HG02759 (cell line): ENCODE measurements around the gene SFTPD.
"Not testable (repeated sequence)": the region's sequence is repeated elsewhere in the genome, so short reads cannot be mapped to it uniquely, and the experiment has no call there.

Experiments
- ATAC-seq: cut with Tn5 transposase; IDR thresholded peaks from one replicate; pipeline ENCODE4 v1.9.1; 2021; ENCODE audit warnings: mild to moderate bottlenecking, moderate library complexity; ENCODE audit not compliant: unreplicated experiment

SFTPD gene

DNA sequence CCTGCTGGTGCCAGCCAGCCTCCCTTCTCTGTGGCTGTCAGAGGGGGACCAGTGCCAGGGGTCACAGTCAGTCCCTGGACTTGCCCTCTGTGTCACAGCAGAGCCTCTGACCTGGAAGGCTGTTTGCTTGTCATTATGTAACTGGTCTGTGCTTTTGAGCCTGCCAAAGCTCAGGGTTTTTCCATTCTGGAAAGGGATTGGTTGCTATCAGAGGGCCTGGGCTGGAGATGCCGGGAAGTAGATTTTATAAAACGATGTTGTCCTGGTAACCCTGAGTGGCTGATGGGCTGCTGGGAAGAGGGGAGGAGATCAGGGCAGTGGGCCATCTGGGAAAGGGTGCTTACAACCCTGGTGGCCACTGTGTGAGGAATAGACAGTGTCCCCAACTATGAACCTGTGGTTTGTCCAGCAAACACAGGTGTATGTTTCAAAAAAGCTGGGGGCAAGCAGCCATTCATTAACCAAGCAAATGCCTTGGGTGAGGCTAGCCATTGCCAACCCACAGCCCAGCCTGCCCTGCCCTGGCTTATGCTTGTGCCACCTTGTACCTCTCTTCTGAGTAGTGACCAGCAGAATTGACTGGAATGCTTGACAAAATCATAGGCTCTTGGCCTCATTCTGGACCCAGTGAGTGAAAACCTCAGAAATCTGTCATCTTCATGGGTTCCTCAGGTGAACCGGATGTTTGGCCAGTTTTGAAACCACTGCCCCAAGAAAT lies 21.6 kb downstream of the SFTPD start:
- no peak for ATAC-seq

DNA sequence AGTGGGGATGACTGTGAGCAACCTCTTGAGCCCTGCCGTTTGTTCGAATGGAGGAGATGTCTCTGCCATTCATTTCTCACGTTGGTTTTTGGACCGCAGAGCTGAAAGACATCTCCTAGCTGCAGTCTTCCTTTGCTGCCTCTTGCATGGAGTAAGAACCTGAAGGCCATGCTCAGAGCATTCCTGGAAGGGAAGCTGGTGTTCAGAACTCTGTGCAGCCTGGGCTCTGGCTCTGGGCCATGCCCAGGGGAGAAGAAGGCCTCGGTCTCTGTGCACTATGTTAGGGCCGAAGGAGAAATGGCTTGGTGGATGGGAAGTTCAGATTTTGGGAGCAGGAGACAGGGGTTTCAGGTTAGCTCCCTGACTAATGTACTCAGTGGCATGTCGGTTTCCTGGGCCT lies 22.9 kb downstream of the SFTPD start:
- no peak for ATAC-seq

DNA sequence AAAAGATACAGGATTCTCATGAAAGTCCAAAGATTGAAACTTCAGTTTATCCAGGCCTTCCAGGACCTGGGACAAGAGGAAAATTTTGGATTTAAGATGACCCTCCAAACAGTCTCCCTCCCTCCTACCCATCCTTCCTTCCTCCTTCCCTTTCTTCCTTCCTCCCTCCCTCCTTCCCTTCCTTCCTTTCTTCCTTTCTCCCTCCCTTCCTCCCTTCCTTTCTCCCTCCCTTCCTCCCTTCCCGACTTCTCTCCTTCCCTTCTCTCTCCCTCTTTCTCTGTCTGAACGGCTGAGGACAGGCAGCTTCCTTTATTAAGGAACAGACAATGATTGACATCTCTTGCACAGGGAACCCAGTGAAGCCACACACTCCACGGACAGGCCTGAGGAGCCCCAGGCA lies 23.3 kb downstream of the SFTPD start:
- ATAC-seq = no peak

DNA sequence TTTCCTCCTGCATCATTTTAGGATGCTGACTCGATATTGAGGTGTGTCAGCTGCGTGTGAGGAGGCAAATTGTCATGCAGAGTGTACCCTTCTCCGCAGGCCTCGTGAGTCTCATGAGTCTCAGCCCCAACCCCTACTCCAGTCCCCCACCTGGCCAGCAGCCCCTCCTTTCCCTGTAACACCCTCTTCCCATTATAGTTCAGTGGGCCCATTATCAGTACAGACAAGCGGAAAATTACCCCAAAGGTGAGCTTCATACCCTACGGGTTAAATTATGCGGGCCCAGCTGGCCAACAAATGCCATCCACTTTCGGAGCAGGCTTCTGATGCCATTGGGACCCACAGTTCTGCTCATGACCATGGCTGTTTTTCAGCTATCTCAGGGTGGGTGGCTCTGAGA lies 25.2 kb downstream of the SFTPD start:
- ATAC-seq = no peak

DNA sequence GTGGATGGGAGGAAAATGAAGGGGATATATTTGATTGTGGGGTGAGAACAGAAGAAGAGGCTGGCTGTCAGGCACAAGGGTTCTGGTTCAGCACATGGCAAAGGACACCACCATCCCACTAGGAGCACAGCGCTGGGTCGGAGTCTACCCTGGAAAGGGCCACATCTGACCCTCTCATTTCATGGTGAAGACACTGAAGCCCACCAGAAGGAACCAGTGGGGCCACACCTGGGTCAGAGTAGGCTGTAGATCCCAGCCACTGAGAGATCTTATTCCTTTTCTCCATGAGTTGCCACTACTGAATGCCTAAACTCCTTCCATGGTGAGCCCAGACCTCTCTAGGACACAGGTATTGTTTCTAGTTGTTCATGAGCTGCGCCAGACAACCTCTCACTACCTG lies 25.8 kb downstream of the SFTPD start:
- no peak for ATAC-seq

DNA sequence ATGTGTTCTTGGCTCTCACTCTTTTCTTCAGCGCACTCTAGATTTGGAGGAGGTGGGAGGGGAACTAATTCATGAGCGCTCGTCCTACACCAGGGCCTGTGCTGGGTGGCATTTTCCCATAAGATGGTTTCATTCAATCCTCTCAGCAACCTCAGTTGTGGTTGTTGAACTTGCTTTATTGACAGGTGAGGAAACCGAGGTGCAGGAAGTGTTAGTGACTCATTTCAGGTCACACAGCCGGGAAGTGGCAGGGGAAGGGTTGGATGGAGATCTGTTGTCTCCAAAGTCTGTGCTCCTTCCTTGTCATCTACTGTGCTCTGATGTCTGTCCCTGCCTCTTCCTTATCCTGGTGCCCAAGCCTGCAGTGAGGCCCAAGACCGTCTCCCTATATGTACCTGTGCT lies 26.9 kb downstream of the SFTPD start:
- ATAC-seq = not testable (repeated sequence)

DNA sequence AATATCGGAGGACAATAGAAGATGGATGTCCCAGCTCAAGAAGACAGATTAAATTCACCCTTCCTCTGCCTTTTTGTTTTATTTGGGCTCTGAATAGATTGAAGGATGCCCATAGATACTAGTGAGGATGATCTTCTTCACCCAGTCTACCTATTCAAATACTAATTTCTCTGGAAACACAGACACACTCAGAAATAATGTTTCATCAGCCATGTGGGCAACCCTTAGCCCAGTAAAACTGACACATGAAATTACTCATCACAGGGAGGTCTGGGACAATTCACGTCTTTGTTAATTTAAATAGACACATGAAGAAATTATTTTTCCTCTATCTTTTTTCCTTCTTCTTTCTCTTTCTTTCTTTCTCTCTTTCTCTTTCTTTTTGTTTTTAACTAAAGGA lies 33.1 kb downstream of the SFTPD start:
- not testable (repeated sequence) for ATAC-seq

DNA sequence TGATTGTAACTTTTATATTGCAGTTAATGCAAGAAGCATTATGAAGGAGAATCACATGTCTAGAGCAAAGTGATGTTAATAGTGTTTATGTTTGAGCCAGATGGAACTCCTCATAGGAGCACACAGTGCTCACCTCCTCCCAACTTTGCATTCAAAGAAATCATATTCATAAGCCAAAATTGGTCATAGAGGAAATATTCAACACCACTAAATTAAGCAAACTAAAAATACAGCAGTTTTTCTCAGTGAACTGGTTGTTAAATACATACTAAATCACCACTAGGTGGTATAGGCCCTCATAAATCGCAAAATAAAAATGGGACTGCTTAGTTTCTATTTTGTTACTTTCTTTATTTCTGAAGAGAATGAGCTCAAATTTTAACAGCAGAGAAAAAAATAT lies 34.4 kb downstream of the SFTPD start:
- not testable (repeated sequence) for ATAC-seq

DNA sequence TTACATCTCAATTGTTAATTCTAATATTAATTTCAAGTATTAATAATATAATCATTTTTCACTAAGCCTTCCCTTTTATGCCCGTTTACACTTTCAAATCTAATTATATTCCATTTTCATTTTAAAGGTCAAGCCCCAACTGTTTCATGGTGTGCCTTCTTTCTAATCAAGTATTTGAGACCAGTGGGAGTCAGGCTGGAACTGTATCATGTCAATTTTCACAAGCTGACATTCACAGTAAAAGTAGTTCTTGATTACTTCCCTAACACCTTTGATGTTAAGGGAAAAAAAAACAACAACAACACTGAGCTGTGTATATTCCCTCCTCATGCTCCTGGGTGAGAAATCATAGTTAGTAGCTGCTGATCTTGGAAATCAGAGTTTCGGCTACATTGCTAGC lies 38.1 kb downstream of the SFTPD start:
- ATAC-seq = no peak

DNA sequence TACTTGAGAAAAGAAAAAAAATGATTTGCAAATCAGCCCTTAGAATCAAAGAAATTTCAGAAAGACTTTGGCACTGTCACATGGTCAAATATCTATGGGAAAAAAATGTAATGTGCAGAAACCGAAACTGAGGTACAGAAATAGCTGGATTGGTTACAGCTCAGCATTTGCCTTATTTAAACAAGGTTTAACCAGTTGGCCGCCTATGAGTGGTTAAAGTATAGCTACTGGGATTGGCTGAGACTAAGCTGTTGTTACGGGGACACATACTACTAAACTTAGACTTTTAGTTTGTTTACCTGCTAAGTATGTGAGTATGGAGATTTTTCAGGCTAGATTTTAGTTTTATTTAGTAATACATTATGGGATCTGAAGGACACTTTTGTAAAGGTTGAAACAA lies 38.6 kb downstream of the SFTPD start:
- ATAC-seq = peak; percentile 71

DNA sequence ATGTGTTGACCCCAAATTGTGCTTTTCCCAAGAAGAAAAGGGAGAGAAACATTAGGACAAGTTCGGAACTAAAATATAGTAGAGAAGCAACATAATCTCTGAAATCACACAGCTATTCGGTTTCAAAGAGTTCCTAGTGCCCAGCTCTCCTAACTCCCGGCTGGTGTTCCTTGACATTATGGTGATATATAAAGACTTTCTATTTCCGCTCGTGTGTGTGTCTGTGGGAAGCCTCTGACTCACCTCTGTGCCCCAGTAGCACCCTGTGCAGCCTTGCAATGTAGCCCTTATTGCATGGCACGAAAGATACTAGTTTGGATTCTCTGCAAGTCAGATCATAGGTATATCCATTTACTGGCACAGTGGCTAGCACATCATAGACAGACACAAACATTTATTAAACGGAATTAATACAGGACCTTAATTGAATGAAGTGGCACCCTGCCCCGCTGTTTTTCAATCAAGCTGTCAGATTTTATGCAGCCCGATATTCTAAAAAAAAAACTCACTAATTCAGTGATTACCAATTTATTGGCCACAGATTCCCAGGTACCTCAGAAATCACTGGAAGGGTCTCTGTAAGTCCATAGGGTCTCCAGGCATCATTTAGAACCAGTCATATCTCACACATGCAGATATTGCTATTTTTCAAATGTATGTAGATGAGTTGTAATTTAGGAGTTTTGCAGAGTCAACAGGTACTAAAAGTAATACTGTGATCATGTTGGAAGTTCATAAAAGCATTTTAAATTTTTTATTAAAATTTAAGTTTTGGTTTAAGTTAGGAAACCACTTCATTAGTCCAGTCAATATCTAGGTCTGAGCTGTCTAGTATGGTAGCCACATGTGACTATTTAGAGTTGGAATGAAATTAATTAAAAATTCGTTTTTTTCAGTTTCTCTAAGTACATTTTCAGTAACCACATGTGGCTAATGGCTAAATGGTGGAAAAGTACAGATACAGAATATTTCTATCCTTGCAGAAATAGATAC lies 43.3 kb downstream of the SFTPD start:
- ATAC-seq = no peak

DNA sequence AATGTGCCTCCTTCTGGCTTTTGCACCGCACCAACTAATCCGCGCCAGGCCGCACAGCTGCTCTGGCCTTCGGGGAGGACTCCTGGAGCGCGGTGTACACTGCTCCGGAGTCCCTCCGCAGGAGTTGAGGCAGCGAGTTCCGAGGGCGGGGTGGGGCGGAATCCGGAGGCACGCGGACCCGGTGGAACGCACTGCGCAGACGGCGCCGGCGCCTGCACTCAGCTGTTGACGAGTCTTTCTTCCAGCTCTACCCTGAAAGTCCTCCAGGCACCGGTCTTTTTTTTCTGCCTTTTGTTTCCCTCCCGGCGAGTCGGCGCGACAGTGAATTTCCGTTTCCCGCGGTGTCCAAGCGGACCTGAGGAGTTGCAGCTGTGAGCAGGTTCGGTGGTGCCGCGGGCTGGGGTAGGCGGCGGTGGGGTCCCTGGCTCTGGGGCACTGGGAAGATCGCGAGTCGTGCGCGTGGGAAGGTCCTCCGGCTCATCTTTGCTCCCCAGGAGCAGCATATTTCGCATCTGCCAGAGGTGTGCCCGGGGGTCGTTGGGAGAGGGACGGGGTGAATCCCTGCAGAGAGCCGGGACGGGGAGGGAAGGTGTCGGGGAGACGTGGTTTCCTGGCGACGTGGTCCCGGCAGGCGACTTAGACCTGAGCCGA lies 44.1 kb downstream of the SFTPD start:
- peak; percentile 55 for ATAC-seq

DNA sequence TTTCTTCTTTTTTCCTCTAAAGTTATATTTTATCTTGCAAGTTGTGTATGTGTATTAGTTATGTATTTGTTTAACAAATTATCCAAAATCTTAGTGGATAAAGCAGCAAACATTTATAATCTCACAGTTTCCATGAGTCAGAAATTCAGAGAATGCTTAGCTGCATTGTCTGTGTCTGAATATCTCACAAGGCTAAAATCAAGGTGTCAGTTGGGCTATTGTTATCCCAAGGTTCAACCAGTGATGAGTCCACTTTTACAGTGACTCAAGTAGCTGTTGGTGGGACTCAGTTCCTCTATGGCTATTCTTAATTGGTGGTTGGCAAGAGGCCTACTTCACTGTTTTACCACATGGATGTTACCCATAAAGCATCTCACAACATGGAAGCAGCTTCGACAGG lies 47.3 kb downstream of the SFTPD start:
- ATAC-seq = not testable (repeated sequence)

DNA sequence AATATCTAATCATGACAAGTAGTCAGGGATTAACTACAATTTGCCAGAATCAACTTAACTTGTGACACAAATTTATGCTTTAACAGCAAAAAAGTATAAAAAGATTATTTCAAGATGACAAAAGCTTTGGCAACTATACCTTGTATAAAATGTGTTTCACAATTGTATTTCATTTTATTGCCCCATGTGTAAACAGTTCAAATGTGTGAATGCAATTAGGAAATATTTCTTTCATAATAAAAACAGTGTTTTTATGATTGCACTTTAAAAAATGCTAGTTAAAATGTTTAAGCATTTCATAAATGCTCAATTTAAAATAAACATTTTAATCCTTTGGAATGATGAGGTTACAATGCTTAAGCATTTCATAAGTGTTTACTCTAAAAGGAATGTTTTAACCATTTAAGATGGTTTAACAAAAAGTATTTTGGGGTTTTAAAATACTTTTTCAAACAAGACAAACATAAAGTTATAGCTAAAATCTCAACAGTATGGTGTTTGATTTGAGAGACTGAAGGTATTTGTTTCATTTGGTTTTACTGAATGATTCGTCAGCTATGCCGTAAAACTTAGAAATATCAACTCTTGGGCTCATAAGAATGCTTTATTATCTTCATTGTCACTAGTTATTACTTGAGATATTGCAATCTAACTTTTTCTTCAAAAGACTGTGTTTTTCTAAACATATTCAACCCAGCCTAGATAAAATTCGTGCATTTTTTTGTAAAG lies 50.1 kb downstream of the SFTPD start:
- ATAC-seq = no peak

DNA sequence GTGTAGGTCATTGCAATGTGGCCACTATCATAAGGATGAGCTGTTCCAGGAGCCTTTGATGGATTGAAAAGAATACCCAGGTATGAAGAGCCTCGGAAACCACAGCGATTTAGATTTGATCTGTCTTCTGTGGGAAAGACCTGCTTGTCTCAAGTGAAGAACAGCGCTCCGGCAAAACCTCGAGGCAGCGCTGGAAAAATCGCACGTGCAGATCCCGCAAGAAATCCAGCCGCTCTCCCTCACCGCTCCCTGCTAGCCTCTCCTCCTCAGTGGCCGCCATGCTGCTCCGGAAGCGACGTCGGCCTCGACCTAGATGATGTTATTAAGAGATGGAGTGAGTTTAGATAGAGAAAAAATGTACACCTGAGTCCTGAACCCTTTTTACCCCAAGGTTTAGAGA lies 56.0 kb downstream of the SFTPD start:
- not testable (repeated sequence) for ATAC-seq

DNA sequence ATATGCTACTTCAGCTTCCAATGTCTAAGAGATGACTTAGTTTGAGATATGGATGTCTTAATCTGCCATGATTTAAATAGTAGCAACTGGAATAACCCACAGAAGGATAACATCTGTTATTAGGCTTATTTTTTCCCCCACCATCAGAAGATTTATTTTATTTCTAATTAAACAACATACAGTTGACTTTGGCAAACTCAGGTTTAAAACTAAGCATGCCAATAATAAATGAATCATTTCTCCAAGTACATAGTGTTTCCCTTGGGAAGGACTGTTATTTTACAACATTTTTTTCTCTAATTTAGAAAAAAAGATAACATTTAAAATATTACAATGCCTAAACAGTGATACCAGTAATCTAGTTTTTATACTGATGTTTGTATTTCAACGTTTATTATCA lies 58.4 kb downstream of the SFTPD start:
- ATAC-seq = no peak

DNA sequence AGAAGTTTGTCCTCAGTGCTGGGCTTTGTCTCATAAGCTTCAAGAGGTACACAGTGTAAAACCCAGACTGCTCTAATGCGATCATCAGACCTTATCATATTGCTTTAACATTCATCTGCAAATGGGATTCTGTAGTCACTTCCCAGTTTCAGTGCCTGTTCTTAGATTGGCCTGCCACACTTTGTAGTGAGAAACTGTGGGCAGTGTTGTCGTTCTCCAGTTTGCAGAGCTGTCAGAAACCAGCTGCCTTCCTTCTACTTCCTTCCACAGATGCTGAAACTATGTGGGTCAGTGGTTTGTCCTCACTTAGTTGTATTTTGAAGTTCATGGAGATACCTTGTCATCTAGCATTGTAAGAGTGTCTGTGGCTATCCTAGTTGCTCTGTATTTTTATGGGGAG lies 59.9 kb downstream of the SFTPD start:
- ATAC-seq = not testable (repeated sequence)
